Suppressor macrophage treated with lipopolysaccharide for 4 hours (primary cell): ENCODE data around the gene DUSP15.
"Not testable (repeated sequence)": the region's sequence is repeated elsewhere in the genome, so short reads cannot be mapped to it uniquely, and the experiment has no call there.

Experiments
- DNase-seq: peaks from one replicate; pipeline ENCODE4 v3.0.0-alpha.2; 2020

The DUSP15 gene

DNA sequence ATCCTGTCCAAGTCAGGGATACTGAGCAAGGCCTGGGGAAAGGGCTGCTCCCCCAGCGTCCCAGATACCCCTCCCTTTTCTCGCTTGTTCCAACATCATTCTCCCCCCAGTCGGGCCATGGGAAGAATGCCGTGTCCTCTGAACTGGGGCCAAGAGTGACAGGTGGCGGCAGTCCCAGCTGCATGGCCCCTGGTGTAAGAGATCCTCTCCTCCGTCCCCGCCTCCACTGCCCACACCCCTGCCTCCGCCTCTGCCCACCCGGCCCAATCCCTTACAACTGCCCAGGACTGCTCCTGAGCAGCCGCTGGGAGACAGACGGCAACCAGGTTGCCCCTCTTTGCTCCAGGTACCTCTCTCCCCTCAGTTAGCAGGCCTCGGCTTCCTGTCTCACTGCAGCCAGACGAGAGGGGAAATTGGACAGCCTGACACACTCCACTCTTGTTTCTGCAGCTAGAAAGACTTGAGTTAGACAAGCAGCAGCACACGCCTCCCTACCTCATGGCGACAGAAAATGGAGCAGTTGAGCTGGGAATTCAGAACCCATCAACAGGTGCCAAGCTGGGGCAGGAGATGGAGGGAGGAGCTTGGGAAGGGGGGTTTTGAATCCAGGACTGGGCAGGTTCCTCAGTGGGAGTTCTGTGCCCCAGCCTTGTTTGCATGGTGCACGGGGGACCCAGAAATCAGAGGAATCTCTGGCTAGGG is 51.1 kb downstream of the DUSP15 start, which contains the start of gene MYLK2:
MYLK2 (plus strand) TSS at position 274 of the 702 bp plus-strand sequence; CDS start at position 499, 225 bp downstream.
- DNase-seq, result no peak

DNA sequence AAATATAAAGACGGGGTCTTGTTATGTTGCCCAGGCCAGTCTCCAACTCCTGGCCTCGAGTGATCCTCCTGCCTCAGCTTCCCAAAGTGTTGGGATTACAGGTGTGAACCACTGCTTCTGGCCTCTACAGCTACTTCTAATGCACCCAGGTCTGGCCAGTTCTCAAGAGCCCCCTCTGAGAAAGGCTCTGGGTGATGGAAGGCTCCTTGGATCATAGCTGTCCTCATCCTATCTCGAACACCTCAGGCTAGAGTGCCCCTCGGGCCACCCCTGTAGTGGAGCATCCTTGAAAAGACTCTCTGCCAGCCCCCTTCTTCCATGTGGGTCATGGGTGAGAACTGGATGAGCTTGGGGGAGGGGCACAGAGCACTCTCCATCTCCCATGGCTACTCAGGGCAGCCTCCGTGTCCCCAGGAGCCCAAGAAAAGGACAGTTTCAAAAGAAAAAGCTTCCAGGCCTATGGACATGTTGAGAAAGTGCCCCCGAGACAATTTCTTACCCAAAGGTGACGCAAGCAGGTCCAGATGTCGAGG is 51.9 kb downstream of the DUSP15 start:
- no peak for DNase-seq

DNA sequence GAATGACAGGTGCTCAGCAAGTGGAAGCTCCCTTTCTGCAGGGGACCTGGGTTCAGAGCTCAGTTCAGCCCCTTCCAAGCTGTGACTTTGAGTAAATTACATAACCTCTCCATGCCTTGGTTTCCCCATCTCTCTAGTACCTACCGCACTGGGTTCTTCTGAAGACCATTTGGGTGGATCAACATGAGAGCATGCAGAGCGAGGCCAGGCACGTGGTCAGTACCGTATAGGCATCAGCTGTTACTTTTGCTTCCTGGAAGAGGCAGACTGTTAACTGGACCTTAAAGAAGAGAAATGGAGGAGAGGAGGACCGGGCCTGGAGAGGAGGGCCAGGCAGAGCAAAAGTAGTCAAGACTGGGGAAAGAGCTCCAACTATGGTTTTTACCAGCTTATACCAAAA is 52.9 kb downstream of the DUSP15 start:
- DNase-seq, result no peak

DNA sequence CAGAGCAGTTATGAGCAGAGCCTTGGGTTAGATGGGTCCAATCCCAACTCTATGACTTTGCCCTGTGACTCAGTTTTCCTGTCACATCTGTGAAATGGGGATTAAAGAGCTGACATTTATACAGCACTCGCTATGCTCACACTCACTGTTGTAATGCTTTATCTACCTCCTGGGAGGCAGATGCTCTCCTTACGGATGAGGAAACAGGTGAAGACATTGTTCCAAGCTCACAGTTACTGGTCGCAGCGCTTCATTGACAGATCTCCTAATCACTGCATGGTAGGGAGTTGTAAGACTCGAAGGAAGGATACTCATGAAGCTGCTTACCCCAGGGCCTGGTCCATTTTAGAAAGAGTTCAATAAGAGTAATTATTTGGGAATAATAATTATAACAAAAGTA is 54.1 kb downstream of the DUSP15 start:
- no peak for DNase-seq

DNA sequence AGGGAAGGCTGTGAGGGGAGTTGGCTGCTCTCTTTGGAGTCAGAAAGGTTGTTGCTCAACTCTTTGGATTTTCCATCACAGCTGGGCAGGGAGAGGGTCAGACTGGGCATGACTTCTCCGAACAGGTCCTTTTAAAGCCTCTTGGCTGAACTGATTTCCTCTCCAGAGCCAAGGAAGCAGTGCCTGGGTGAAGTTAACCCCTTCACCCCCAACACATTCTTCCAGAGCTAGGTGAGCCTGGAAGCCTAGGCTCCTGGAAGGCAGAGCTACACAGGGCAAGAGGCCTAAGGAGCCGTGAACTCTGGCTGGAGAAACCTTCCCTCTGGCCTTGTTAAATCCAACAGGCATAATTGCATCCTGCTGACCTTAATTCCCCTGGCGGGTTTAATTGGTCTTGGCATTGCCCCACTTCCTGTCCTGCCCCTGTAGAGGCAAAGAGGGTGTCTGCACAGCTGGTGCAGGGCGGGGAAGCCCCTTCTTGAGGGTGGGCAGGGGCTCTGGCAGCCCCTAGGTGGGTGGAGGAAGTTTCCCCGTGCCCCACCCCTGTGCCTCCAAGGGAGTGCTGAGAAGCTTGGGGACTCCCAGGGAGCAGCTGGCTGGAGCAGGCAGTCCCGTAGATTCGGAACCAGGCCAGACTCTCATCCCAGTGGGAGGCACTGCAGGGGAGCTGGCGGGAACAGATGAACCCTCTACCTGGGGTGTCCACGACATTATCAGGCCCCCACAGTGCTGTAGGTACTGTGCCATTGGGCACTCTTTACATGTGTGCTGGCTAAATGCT is 54.7 kb downstream of the DUSP15 start:
- DNase-seq, result no peak

DNA sequence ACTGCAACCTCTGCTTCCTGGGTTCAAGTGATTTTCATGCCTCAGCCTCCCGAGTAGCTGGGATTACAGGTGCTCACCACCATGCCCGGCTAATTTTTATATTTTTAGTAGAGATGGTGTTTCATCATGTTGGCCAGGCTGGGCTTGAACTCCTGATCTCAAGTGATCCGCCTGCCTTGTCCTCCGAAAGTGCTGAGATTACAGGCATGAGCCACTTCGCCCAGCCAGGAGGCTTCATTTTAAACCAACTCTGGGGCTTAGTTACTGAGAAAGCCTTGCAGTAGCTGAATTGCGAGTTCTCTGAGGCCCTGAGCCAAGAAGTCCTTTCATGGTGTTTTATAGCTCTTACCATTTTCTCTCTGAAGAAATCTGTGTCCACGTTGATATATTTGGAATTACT is 56.2 kb downstream of the DUSP15 start:
- not testable (repeated sequence) for DNase-seq

DNA sequence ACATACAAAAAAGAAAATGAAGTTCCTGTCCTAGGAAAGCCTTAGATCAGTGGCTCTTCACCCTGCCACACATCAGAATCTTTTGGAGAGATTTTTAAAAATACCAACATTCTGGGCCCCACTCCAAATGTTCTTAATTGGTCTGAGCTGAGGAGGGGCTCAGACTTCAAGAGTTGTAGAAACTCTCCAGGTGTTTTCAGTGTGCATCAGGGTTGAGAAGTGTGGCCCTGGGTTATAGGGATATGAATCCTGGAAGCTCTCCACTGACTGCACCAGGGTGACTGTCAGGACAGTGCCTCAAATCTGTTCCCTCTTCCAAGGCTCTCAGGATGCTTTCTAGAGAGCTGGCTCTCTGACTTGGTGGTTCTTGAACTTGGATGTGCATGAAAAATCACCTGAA is 56.7 kb downstream of the DUSP15 start:
- no peak for DNase-seq

DNA sequence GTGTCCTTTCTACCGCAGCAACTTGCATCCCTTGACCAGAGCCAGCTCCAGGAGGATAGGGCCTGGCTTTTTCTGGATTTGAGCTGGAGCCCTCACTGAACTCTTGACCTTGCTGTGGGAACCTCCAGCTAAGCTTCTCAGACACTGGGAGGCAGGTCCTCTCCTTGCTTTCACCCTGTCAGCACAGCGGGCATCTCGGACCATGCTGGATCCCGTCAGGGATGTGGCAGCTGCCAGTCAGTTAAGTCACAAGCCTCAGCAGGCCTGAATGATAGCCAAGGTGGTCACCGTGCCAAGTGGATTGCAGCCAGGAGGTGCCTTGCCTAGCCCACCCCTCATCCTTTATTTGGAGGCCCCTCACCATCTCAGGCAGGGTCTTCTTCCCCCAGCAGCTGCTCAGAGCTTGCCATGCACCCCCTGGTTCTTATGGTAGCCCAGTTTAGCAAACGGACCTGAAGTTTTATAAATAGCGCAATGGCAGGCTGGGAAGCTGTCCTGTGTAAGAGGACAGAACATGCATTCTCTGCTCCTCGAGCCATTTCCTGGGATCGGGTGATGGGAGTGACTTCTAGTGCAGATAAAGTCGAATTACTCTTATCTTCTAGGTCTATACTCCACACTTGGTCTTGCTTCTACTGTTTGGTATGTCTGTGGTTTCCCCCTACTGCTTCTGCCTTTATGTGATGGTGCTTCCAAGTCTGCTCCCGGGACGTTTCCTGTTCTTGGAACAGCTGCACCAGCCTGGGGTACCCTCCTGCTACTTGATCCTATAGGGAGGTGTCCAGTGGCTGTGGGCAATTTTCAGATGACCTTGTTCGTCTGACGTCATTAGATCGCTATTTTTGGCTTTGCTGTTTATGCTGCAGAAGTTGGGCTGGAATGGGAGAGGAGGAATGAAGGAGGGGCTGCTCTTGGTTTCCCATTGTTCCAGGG is 58.3 kb downstream of the DUSP15 start:
- no peak for DNase-seq

DNA sequence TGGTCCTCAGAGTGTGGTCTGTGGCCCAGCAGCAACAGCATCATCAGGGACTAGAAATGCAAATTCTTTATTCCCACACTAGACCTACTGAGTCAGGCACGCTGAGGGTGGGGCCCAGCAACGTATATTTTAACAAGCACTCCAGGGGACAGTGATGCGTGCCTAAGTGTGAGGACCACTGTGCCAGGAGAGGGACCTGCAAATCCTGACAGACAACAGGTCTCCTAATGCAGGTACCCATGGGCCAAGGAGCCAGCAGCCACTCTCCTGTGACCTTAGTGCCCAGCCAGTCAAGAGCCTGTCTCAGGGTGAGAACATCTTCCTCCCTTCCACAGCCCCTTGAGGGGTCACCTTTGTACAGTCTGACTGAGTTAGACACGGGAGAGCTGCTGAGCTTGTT is 59.1 kb downstream of the DUSP15 start:
- DNase-seq, result no peak
